ENCODE measurements around the gene NEU2.
"Not testable (repeated sequence)": the region's sequence is repeated elsewhere in the genome, so short reads cannot be mapped to it uniquely, and the experiment has no call there.

Gene NEU2

DNA sequence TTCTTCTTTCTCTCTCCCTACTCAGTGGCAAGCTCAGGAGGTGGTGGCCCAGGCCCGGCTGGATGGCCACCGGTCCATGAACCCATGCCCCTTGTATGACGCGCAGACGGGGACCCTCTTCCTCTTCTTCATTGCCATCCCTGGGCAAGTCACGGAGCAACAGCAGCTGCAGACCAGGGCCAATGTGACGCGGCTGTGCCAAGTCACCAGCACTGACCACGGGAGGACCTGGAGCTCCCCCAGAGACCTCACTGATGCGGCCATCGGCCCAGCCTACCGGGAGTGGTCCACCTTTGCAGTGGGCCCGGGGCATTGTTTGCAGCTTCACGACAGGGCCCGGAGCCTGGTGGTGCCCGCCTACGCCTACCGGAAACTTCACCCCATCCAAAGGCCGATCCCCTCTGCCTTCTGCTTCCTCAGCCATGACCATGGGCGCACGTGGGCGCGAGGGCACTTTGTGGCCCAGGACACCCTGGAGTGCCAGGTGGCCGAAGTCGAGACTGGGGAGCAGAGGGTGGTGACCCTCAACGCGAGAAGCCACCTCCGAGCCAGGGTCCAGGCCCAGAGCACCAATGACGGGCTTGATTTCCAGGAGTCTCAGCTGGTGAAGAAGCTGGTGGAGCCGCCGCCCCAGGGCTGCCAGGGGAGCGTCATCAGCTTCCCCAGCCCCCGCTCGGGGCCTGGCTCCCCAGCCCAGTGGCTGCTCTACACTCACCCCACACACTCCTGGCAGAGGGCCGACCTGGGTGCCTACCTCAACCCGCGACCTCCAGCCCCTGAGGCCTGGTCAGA is 1.8 kb downstream of the NEU2 start:
- no peak for DNase-seq

- DNase-seq, result no peak
Measured at GRCh38 chr2:233035426-233036161, 3.1 kb downstream of the NEU2 start.

DNA sequence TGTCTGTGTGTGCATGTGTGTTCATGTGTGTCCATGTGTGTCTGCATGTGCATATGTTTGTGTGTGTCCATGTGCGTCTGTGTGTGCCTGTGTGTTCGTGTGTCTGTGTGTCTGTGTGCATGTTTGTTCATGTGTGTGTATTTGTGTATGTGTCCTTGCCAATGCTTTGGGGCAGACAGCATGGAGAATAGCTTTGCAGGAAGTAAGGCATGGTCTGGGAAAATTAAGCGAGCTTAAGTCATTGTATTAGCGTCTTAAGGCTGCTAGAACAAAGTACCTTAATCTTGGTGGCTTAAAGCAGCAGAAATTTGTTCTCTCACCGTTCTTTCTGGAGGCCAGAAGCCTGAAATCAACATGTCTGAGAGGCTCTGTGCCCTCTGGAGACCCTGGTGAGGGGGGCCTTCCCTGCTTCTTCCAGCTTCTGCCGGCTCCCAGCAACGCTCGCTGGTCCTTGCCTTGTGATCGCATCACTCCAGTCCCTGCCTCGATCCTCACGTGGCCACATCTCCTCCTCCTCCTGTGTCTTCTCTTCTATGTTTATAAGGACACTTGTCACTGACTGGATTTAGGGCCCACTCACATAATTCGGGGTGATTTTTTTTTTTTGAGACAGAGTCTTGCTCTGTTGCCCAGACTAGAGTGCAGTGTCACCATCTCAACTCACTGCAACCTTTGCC is 3.8 kb downstream of the NEU2 start:
- no peak for DNase-seq

DNA sequence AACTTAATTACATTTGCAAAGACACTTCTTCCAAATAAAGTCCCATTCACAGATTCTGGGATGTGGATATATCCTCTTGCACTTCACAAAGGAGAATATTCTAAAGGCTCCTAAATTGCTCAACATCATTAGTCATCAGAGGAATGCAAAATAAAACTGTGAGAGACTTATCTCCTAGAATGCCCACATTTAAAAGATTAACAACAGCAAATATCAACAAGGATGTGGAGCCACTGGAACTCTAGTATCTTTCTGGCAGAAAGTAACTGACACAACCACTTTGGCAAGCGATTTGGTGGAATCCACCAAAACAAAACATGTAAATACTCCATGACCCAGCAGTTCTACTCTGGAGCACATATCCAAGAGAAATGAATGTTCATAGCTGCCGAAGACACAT is 4.6 kb downstream of the NEU2 start:
- DNase-seq, result no peak

DNA sequence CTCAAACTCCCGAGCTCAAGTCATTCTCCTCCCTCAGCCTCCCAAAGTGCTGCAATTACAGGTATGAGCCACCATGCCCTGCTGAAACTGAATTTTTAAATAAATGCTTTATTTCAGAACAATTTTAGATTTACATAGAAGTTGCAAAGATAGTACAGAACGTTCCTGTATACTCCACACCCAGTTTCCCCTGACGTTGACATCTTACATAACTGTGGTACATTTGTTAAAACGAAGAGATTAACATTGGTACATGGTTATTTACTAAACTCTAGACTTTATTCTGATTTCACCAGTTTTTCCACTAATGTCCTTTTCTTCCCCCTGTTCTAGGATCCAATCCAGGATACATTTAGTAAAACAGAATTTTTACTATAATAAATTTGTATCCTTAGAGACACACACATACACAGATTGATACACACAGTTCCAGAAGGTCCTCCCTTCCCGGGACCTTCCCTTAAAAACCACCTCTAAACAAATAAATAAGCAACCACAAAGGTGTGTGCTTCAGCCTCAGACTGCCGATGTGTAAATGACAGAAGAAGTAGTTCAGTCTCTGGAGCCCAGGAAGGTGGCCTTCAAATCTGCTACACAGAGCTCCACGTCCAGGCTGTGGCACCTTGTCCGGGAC is 6.9 kb downstream of the NEU2 start:
- peak in 1 of 56 donors; percentile 30 for DNase-seq

GRCh38 chr2:233039846-233040530 is 7.5 kb downstream of the NEU2 start:
- no peak for DNase-seq

GRCh38 chr2:233040571-233040970 is 8.1 kb downstream of the NEU2 start:
- no peak for DNase-seq

DNA sequence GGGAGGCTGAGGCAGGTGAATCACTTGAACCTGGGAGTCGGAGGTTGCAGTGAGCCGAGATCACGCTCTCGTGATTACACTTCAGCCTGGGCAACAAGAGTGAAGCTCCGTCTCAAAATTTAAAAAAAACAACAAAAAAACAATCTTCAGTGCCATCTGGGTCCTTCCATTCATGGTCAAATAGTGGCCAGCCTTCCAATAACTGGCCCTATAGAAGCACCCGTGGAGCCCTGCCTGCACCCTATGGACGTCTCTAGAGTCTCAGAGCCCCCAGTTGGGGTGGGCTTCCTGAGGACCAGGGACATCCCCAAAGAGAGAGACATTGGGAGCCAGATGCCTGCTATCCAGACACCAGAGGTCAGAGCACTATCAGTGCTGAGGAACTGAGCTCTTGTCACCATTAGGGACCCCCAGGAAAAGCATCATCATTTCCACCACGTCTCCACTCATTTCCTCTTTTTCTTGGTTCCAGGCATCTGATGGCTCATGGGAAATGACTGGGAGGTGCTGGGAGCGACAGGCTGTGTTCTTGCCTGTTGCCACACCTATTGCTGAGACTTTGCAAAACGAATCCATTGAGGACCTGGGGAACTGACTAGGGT is 9.4 kb downstream of the NEU2 start:
- DNase-seq, result no peak

- no peak for DNase-seq
Measured at GRCh38 chr2:233042549-233042948, 10.1 kb downstream of the NEU2 start.

DNA sequence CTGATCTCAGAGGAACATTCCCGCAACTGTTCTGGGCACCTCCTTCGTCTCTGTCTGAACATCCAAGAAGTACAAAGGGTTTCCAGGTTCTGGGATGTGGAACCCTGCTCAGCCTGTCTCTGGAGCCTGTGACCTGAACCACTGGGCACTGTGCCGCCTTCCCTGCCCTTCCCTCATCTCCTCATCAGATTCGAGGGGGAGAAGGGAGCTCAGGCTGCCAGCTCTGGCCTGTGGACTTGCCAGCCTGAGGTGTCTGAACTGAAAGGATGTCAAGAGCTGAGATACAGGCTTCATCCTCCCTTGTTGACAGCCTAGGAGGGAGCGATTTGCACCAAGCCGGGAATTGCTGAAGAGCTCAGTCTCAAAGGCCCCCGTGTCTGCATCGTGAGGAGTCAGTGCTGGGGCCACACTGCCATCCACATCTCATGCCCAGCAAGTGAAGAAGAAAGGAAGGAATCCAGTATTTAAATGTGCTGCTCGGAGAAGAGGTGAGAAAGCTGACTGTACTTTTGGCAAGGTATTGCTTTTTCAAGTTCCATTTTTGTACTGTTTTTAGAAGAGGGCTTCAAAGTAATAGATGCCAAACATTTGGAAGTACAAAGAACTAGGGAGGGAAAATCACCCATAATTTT is 12.6 kb downstream of the NEU2 start:
- no peak for DNase-seq

GRCh38 chr2:233047206-233047605 is 14.7 kb downstream of the NEU2 start:
- no peak for DNase-seq

DNA sequence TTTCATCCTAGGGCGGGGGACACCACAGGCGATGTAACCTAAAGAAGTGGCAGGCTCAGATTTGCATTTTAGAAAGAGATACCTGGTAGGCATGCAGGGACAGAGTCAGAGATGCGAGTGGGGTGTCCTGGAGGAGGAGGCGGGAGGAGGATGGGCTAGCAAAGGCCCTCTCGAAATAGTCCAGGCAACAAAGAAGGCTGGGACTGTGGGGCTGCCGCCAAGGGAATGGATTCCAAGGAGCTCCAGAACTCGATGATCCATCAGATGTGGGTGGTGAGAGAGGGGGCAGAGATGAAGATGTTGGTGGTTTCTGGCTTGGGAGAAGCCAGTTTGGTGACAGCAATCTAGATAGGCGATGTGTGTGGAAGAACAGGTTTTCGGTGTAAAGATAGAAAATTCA is 15.2 kb downstream of the NEU2 start:
- DNase-seq, result no peak

- no peak for DNase-seq
Measured at GRCh38 chr2:233048569-233049193, 16.2 kb downstream of the NEU2 start.

DNA sequence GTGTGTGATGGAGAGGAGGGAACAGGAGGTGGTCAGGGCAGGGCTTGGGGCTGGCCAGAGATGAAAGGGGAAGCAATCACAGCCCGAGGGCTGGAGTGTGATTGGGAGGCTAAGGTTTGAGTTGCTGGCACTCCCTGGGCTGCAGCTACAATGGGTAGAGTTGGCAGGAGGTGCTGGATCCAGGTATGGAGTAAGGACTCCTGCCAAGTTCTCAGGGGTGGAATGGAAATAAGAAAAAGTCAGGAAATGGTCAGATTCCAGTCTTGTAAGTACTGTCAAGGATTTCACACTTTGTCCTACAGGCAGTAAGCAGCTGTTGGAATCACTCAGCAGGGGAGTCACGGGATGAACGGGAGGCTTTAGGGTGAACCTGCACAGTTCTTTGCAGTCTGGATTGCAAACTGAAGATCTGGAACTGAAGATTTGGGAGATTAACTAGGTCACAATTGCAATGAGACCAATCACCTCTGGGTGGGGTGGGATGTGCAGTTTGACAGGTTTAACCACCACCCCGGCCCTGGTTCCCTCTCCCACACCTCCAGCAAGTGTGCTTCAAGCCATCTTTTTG is 16.8 kb downstream of the NEU2 start:
- DNase-seq, result no peak

GRCh38 chr2:233051241-233052149 is 19.0 kb downstream of the NEU2 start:
- no peak for DNase-seq

GRCh38 chr2:233052517-233052916 is 20.0 kb downstream of the NEU2 start:
- not testable (repeated sequence) for DNase-seq

- DNase-seq, result peak in 31 of 56 donors; percentile 9 to 72 (median 37)
Measured at GRCh38 chr2:233053928-233054784, 21.7 kb downstream of the NEU2 start.
